Measurements from ENCODE around the gene SFXN5. TPM values are rescaled to one million over a fixed set of nuclear protein-coding genes. Genes with fewer than 3 reads are reported as not detected.
A peak's percentile ranks its signal among the peaks of the same experiment; 100 is the strongest.

The SFXN5 gene
- total RNA-seq, 1 experiment from 2014 or later: 11.1 TPM

DNA sequence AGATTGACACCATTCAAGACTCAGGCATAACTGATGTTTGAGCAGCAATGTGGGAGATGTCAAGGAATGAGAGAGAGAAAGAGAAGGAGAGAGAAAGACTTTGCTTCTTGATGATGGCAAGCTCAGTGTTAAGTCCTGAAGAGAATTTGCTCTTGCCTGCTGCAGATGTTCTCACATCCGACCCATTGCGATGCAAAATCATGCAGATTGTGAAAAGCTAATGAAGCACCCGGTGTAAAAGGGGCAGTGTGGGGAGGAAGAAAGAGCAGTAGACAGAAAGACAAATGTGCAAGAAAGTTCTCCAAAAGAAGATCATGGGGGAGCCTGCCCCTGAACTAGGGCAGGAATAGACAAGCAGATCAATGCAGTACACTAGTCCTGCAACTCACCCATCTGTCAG, 96.5 kb downstream of the SFXN5 start:
- no peak for DNase-seq (ENCODE audit: low spot score)

DNA sequence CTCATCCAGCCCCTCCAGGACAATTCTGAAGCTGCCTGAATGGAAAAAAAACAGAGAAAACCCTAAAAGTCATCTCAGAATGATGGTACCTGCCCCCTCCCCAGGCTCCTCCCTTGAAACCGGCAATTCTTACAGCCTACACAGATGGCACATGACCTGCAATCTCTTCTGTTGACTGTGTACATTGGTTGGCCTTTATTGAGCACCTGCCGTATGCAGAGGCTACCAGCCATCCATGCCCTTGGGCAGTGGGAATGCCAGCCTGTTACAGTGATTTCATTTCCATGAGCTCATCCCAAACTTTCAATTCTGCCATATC, 97.1 kb downstream of the SFXN5 start:
- DNase-seq (ENCODE audit: low spot score): no peak

DNA sequence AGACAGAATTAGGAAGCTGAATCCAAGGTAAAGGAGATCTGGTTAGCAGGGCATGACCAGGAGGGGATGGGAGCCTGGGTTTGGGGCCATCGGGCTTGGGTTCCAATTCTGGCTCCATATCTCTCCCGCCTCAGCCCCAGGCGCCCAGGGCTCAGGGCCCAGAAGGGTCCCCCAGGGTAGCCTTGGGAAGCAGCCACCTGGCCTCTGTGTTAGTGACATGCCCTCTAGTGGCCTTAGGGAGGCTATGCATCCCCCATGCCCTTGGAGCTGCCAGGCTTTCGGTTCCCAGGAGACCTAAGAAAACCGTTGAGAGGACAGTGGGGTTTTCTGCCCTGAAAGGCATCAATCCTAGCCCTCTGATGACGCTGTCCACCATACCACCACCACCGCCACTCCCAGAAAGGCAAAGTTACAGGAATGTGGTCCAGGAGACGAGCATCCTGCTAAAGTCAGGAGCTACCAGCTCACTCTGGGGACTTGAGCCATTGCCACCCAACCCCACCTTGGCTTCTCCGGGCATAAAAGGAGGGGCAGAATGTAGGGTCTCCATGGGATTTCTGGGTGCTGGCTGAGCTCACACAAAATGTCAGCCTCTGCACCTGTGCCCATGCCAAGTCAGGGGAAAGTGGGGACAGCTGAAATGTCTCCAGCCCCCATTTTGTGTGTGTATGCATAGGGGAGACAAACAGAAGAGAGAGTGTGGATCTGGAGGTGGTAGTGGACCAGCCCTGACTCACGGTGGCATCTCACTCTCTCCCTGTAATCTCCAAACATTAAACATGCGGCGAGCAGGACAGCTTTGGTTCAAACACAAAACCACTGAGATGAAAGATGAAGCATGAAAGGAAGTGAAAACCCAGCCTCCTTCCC, 97.7 kb downstream of the SFXN5 start:
- peak; percentile 59 for DNase-seq (ENCODE audit: low spot score)

DNA sequence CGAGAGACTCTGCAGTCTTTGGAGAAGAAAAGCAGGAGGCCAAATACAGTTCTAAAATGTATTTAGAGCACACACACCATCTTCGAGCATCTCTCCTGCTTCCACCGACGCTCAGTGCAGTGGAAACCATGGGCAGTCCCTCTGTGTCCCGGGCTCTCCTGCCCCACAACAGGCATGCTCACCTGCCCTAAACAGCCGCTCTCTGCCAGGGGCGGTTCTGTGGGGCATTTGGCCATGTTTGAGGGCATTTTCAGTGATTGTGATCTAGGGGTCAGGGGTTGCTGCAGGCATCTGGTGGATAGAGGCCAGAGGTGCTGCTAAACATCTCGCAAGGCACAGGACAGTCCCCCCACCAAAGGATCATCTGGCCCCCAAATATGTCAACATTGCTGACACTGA, 98.4 kb downstream of the SFXN5 start:
- no peak for DNase-seq (ENCODE audit: low spot score)

DNA sequence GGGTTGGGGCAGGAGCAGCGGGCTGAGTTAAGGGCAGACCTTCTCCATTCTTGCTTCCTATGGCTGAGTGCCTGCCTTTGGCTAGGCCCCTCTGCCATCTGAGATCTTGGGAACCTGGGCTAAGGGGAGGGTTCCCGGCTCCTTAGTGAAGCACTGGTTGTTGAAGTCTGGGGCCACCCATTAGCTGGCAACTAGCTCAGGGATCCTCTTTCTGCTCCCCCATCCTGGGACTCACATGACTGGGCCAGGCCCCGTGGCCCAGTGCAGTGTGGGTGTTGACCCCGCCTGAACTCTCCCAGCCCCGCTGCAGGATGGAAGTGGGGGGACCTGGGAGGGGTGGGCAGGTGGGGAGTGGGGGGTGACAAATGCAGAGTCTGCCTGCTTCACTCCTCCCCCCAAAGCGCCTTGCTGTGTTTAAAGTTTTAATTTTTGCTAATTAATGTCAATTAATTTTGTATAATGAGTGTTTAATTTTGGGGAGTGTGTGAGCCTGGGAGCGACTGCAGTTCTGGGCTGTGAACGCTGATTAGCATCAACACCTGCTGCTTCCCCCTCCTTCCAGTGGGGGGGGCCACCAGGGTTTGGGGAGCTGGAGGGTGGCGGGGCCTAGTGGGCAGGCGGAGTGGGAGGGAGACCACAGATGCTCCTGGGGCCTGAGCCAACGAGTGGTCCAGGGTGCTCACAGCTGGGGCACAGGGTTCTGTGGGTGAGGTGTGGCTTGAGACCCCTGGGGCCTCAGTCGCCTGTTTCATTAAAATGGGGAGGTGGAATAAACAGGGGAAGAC, 99.0 kb downstream of the SFXN5 start:
- no peak for DNase-seq (ENCODE audit: low spot score)

DNA sequence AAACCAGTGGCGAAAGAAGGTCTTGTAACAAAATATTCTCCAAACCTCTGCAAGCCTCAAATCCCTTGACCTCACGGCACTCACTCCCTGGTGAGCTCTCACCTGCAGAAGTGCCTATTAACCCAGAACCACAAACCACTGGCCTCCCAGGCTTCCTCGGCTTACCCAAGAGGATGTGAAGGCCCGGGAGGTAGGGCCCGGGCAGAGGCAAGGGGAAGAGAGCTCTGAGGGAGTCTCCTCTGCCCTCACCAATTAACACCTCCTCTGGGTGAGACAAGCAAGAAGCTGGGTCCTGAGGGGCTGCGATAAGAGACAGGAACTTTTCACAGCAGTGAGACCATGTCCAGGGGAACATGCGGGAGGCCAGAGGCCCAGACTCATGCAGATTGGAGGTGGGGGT, 100.5 kb downstream of the SFXN5 start:
- no peak for DNase-seq (ENCODE audit: low spot score)

DNA sequence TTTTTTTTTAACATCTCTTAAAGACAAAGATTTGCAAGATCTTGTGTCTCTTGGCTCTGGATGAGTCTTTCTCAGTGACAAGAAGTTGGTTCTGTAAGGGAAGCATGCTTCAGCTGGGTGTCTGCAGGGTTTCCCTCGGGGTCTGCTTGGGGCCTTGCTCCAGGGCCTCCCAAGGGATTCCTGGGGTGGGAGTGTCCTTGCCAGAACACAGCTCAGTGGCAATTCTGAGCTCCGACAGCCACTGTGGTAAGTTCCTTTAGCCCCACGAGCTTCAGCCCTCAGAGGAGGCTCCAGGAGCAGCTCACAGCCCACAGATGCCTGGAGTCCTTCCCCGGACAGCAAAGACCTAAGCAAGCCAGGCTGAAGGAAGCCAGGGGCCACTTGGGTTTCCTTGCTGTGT, 101.8 kb downstream of the SFXN5 start:
- DNase-seq (ENCODE audit: low spot score): no peak

DNA sequence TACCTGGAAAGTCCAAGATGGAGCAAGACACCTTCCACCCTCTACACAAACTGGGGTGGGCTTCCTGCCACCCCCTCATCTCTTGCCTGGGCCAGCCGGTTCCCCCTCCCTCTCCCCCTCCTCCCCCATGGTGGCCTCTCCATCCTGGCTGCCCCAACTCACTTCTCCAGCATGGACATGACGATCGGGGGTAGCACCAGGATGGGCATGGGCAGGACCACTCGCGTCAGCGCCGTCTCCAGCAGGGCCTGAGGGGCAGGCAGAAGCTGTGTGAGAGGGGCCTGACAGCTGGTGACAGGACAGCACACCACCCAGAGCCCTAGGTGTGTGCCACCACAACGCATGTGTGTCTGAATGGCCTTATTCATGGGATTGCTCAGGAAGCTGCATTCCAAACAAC, 103.2 kb downstream of the SFXN5 start:
- DNase-seq (ENCODE audit: low spot score): no peak

DNA sequence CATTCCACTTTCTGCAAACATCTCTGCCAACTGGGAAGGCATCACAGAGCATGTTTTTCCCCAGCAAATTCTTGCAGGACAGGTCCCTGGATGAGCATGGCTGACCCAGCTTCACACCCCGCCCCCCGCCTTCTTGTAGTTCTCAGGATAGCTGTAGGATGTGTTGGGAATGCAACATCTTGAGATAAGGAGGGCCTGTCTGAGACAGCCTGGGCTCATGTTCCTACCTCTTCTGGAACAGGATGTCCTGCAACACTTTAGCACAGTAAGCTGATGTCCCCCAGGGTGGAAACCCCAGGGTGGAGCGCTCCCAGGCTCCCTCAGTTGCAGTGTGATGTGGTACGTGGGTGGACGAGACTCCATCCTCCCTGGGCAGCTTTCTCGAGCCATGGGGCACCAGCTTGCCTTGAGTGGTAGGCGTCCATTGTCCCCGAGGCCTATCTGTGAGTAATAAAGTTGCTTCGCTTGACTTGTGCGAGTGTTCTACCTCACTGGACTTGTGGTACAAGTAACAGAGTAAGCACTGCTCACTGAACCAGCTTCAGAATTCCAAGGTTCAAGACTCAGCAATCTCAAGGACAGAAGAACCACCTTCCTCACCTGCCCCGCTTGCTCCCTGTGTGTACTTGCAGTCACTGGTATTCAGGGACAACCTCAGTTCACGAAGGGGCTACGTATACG, 105.6 kb downstream of the SFXN5 start:
- no peak for DNase-seq (ENCODE audit: low spot score)

DNA sequence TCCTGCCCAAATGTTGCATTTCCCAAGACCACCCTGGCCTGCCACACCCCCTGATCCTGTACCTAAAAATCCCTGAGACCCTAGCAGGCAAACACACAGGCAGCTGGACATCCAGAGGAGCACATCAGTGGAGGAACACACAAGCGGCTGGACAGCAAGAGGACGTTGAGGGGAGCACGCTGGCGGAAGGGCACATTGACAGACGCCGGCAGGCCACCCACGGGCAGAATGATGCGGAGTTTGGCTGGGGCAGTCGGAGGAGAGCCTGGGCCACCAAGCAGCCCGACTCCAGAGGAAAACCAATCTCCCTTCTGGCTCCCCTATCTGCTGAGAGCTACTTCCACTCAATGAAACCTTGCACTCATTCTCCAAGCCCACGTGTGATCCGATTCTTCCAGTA, 106.5 kb downstream of the SFXN5 start:
- no peak for DNase-seq (ENCODE audit: low spot score)

DNA sequence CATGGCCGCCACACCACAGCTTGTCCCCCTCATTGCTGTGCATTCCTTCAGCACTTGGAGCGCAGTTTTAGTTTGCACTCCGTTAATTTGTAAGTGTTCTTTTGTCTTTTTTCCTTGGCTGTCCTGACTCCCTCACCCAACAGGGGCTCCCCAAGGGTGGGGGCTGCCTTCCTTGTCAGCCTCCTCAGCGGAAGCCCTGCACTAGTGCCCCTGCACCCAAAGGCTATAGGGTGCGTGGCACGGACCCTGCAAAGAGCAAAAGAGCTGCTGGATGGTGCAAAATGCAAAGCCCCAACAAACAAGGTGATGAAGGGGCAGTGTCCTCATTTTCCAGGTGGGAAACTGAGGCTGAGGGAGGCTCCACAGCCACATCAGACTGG, 107.4 kb downstream of the SFXN5 start:
- no peak for DNase-seq (ENCODE audit: low spot score)

DNA sequence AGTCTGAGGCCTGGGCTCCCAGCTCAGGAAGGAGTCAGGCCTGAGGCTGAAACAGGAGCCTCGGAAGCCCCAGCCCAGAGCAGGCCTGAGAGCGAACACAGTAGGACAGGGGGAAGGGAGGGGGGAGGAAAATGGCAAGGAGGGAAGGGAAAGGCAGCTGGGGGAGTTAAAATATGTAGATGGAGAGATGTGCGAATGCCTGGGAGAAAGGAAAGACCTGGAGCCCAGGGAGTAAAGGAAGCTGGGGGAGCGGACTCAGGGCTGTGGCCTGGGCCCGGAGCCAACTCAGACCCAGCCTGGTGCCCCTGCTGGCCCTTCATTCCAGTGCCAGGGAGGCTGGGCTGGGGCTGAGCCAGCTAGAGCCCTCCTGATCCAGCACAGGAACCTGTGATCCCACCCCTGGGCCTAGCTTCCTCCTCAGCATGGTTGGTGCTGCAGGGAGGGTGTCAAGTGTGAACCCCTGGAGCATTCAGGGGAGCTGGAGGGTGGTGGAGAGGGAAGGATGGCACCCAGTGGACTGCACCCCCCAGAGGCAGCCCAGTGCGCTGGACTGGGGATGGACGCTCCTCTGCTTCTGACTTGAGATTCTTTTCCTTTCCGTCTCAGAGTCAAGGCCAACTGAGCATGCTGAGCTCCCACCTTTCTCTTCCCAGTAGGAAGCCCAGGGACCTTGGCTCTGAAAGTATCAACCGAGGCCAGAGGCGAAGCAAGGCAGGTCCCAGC, 107.9 kb downstream of the SFXN5 start:
- no peak for DNase-seq (ENCODE audit: low spot score)

DNA sequence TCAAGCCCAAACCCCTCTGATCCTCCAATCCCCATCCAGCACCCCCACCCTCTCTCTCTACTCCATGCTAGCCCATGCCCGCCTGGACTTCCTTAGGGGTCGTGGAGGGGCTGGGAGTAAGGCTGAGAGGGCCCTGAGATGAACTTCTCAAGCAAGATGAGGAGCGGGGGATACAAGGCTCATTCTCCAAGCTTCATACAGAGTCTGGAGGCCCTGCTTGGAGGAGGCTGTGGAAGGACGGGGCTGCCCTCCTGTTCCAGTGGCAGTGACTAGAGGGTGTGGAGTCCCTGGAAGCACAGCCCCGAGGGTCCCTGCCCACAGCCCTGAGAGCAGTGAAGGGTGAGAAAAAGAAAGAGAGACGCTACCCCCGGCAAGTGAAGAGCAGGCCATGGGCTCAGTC, 108.6 kb downstream of the SFXN5 start:
- no peak for DNase-seq (ENCODE audit: low spot score)

DNA sequence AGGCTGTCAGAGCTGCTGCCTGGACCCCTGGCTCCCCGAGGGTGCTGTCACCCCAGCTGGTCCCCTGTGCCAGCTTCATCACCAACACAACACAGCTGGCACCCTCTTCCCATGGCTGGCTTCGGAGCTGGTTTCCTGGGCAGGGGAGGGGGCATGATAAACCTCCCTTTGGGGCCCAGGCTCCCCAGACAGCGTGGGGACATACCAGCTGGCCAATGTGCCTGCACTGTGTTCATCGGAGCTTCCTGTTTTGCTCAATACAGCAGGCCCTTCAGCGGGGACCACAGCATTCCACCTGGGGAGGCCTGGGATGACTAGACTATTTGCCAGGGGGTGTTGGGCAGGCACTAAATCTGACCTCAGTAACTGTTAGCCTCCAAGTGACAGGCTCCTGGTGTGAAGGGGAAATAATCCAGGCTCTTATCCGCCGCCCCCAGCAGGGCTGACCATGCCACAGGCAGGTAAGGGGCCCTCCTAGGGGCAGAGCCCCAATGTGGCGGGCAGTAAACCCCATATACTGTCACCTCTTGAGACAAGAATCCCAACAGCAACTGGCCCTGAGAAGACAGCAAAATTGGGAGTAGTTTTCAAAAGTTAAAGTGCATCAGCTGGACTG, 109.6 kb downstream of the SFXN5 start:
- DNase-seq (ENCODE audit: low spot score): no peak

DNA sequence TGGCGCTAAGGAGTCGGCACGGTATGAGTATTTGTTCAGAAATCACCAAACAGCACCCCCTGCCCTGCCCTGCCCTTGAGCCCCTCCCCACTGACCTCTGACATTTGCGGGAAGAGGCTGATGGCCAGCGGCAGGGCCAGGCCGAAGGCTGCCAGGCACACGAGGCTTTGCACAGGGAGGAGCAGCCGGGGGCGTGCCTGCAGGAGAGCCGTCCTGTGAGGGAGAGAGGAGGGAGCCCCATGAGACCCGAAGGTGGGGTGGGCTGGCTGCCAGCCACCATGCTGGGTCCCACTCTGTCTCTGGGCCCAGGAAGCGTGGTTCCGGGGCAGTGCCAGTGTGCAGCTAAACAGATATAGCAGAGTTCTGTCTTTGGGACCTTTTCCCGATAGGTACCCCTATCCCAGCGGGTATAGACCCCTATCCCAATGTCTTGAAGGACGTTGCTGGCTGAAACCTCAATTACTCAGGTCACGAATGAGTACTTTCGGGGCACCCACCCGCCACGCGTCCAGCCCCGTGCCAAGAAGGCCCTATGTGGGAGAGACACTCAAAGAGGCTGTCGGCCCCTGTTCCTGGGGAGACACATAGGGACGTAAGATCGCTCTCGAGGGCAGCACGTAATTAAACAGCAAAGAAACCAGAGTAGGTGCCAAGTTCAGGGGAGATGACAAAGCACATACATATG, 110.3 kb downstream of the SFXN5 start:
- DNase-seq (ENCODE audit: low spot score): no peak

DNA sequence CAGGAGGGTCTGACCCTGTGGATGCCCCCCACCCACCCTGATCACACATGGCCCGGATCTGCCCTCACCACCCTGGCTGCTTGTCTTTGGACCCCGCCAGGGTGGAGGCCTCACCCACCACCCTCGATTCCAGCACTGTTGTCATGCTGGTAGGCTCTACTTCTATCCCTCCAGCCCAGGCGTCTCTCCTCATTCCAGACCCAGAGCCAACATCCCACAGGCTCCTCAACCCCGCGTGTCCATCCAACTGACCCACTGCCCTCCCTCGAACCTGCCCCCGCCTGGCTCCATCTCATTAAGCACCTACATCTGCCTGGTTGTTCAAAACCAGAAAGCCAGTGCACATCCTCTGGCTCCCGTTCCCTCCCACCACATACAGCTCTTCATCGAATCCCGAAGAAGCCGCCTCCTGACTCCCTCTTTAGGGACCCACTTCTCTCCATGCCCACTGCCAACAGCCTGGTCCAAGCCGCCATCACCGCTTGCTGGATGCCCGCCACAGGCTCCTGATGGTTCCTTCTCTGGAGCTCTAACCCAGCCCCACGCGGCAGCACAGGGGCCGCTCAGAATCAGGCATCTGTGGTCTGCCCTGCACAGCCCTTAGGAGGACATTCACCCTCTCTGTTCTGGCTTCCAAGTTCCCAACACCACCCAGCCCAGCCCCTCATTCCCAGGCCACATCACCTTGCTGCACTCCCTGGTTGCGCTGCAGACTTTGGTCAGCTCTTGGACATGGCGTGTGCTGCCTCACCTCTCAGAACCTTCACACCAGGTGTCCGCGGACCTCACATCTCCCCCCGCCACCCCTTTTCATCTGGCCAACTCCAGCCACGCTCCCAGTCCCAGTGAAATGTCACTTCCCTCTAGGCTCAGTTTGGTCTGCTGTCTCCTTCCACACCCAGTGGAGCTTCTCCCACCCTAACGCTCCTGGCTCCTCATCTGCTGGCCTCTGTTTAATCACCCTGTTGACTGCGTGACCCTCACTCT, 111.2 kb downstream of the SFXN5 start:
- no peak for DNase-seq (ENCODE audit: low spot score)

DNA sequence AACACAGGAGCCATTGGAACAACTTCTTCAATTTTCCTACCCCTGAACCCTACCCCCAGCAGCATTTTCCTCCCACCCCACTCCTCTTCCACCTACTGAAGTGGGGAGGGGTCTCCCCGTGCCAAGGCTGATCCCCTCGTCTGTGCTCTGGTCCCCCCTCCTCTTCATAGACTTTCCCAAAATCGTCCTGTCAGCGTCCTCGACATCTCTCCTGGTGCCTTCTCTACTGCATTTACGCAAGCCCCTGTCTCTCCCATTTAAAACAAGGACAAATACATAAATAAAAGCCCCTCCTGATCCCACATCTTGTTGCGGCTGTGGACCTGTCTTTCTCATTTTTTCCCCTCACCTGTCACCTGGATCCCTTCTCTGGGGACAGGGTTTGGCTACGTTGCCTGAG, 112.0 kb downstream of the SFXN5 start:
- no peak for DNase-seq (ENCODE audit: low spot score)

DNA sequence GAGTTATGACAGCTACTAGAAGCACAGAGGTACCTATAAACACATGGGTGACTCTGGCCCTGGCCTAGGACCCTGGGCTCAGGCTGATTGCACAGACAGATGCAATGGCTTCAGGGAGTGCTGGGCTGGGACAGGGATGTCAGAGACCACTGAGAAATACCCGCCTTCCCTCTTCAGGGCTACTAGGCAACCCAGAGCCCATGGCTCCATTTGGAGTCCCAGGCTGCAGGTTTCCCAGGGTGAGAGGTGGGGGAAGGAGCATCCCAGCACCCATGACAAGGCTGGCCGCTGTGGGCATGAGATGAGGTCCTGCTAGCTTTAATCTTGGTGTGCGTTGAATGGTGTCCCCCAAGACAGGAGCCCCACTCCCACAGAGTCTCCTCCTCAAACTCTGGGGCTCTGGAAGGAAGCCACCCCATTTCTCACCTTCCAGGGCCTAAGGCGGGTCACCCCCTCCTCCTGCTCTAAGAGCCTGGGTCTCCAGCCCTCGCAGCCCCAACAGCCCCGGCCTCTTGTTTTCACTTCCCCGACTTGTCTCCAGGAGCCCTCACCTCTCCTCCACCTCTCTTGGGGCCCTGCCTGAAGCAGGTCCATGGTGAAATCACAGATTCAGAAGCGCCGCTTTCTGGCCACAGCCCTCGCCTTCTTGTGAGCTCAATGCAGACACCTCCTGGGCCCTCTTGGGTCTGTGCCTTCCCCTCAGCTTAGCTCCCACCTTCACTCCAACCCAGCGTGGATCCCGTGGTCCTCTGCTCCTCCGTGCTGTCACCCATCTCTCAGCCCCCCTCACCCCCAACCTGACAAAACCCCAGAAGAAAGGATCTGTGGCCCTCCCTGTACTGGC, 112.7 kb downstream of the SFXN5 start:
- DNase-seq (ENCODE audit: low spot score): no peak

DNA sequence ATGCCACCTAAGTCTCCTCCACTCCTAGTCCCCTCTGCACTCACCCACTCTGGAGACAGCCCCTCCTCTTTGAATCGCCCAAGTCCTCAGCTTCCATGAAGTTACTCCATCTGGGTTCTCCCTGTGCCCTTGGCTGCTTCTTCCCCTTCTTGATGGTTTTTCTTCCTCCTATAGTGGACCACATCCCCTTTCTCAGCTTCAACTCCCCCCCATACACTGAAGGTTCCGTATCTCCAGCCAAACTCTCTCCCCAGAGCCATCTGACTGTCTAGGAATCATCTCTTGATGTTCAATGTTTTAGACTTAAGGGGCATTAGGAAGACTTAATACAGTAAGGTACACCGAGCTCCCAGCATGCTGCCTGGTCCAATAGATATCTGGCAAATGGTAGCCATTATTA, 114.6 kb downstream of the SFXN5 start:
- DNase-seq (ENCODE audit: low spot score): no peak
